ENCODE data around the gene CCNY. TPM values are rescaled to one million over a fixed set of nuclear protein-coding genes. Genes with fewer than 3 reads are reported as not detected.

Gene CCNY
- total RNA-seq, 1 donor from 2014 or later = 81.1 TPM

- Histone ChIP-seq H3K4me3 (no peak overlapping the region), H3K9me3 (replicated peaks) (no peaks in the 10 kb centered on the region), H3K36me3 (no peaks in the 10 kb centered on the region), H3K4me1 (peaks cover 74% of the 10 kb centered on the region), H3K27me3 (ENCODE audit: low read depth) (no peaks in the 10 kb centered on the region), H3K27ac (replicated peaks) (no peak overlapping the region)
- TF ChIP-seq CTCF (IDR thresholded peaks at IDR 0.05; ENCODE audit: borderline replicate concordance) = no peak
- no peak for DNase-seq
- intact Hi-C loops (cut with micrococcal nuclease) = no loop called here
Measured at GRCh38 chr10:35356725-35357092, 20.4 kb downstream of the CCNY start.

- no peak for DNase-seq
- Histone ChIP-seq H3K4me3 (no peak overlapping the region), H3K27me3 (ENCODE audit: low read depth) (no peaks in the 10 kb centered on the region), H3K9me3 (replicated peaks) (no peaks in the 10 kb centered on the region), H3K4me1 (peaks cover 56% of the 10 kb centered on the region), H3K27ac (replicated peaks) (no peak overlapping the region), H3K36me3 (no peaks in the 10 kb centered on the region)
- intact Hi-C loops (cut with micrococcal nuclease) = no loop called here
- no peak for TF ChIP-seq CTCF (IDR thresholded peaks at IDR 0.05; ENCODE audit: borderline replicate concordance)
Measured at GRCh38 chr10:35359056-35359455, 22.7 kb downstream of the CCNY start.

GRCh38 chr10:35359873-35360272, 23.6 kb downstream of the CCNY start:
- H3K27ac ChIP-seq (replicated peaks) = no peak overlapping the region
- no peak for TF ChIP-seq CTCF (IDR thresholded peaks at IDR 0.05; ENCODE audit: borderline replicate concordance)
- no peak for DNase-seq
- intact Hi-C loops (cut with micrococcal nuclease) = no loop called here
- no peak overlapping the region for H3K4me3 ChIP-seq
- H3K4me1 ChIP-seq = peaks cover 56% of the 10 kb centered on the region
- H3K36me3 ChIP-seq = no peaks in the 10 kb centered on the region
- no peaks in the 10 kb centered on the region for H3K27me3 ChIP-seq (ENCODE audit: low read depth)
- H3K9me3 ChIP-seq (replicated peaks) = no peaks in the 10 kb centered on the region

GRCh38 chr10:35362701-35363350, 26.5 kb downstream of the CCNY start:
- no peak overlapping the region for H3K27ac ChIP-seq (replicated peaks)
- no peak overlapping the region for H3K4me3 ChIP-seq
- no peak for TF ChIP-seq CTCF (IDR thresholded peaks at IDR 0.05; ENCODE audit: borderline replicate concordance)
- H3K36me3 ChIP-seq = no peaks in the 10 kb centered on the region
- H3K4me1 ChIP-seq = peaks cover 59% of the 10 kb centered on the region
- no peaks in the 10 kb centered on the region for H3K27me3 ChIP-seq (ENCODE audit: low read depth)
- no peak for DNase-seq
- no peaks in the 10 kb centered on the region for H3K9me3 ChIP-seq (replicated peaks)
- intact Hi-C loops (cut with micrococcal nuclease) = no loop called here

- H3K27ac ChIP-seq (replicated peaks) = no peak overlapping the region
- no peak for TF ChIP-seq CTCF (IDR thresholded peaks at IDR 0.05; ENCODE audit: borderline replicate concordance)
- no peak overlapping the region for H3K4me3 ChIP-seq
- peaks cover 59% of the 10 kb centered on the region for H3K4me1 ChIP-seq
- no peaks in the 10 kb centered on the region for H3K36me3 ChIP-seq
- intact Hi-C loops (cut with micrococcal nuclease) = no loop called here
- H3K27me3 ChIP-seq (ENCODE audit: low read depth) = no peaks in the 10 kb centered on the region
- DNase-seq = no peak
- H3K9me3 ChIP-seq (replicated peaks) = no peaks in the 10 kb centered on the region
Measured at GRCh38 chr10:35363587-35363986, 27.3 kb downstream of the CCNY start.

All from left ventricle myocardium inferior (tissue), 1 donor.